GM11168 (cell line): ENCODE data around the gene GDF2.

Experiments used
- in situ Hi-C: fragments of 300-500 bp; cut with MboI; formaldehyde crosslinking; loops from one replicate; pipeline ENCODE4 v1.12.0; 2022; ENCODE audit warnings: low sequenced_read_pairs; ENCODE audit not compliant: unreplicated experiment

GDF2 gene

GRCh38 chr10:47348138-47348651 is 25.9 kb downstream of the GDF2 start, which contains the start of gene RBP3:
RBP3 (plus strand) TSS chr10:47348363; CDS start chr10:47348485, 122 bp downstream.
- in situ Hi-C loops, result no loop called here

GRCh38 chr10:47348661-47349470 is 26.6 kb downstream of the GDF2 start:
- in situ Hi-C loops, result no loop called here

- in situ Hi-C loops, result no loop called here
These were observed 27.3 kb downstream of the GDF2 start for GRCh38 chr10:47349516-47349915.

GRCh38 chr10:47349941-47350371 is 27.7 kb downstream of the GDF2 start:
- in situ Hi-C loops, result no loop called here

GRCh38 chr10:47350671-47351640 is 28.7 kb downstream of the GDF2 start:
- in situ Hi-C loops, result no loop called here

- in situ Hi-C loops, result no loop called here
These were observed 29.9 kb downstream of the GDF2 start for GRCh38 chr10:47351899-47352815.

GRCh38 chr10:47353351-47353750 is 31.1 kb downstream of the GDF2 start:
- in situ Hi-C loops, result no loop called here

- in situ Hi-C loops, result no loop called here
These were observed 31.9 kb downstream of the GDF2 start for GRCh38 chr10:47354165-47354564.

GRCh38 chr10:47354900-47355299 is 32.6 kb downstream of the GDF2 start:
- in situ Hi-C loops, result no loop called here

GRCh38 chr10:47356708-47357107 is 34.5 kb downstream of the GDF2 start:
- in situ Hi-C loops, result no loop called here

- in situ Hi-C loops, result no loop called here
These were observed 34.9 kb downstream of the GDF2 start for GRCh38 chr10:47357131-47357582.

- in situ Hi-C loops, result no loop called here
These were observed 35.7 kb downstream of the GDF2 start for GRCh38 chr10:47357911-47358310.

- in situ Hi-C loops, result no loop called here
These were observed 36.2 kb downstream of the GDF2 start for GRCh38 chr10:47358457-47358856.

- in situ Hi-C loops, result no loop called here
These were observed 36.8 kb downstream of the GDF2 start for GRCh38 chr10:47359101-47359500.

GRCh38 chr10:47359626-47360418 is 37.6 kb downstream of the GDF2 start:
- in situ Hi-C loops, result no loop called here

- in situ Hi-C loops, result no loop called here
These were observed 38.3 kb downstream of the GDF2 start for GRCh38 chr10:47360419-47361040.

GRCh38 chr10:47361293-47361692 is 39.0 kb downstream of the GDF2 start:
- in situ Hi-C loops, result no loop called here

- in situ Hi-C loops, result no loop called here
These were observed 39.9 kb downstream of the GDF2 start for GRCh38 chr10:47362199-47362598.
